GM12875 (cell line): ENCODE data around the gene TEX50.
"Not testable (repeated sequence)": the region's sequence is repeated elsewhere in the genome, so short reads cannot be mapped to it uniquely, and the experiment has no call there.

ENCODE experiments used
- H3K4me3 ChIP-seq: one replicate; pipeline ENCODE4 v1.5.1; 2011; ENCODE audit warnings: low read depth, low read length, control low read depth
- CTCF ChIP-seq: IDR thresholded peaks from 2 replicates; pipeline ENCODE4 v1.5.1; 2011; ENCODE audit warnings: low read depth, mild to moderate bottlenecking, control low read depth, inconsistent platforms, low read length, moderate library complexity, borderline replicate concordance; ENCODE audit not compliant: insufficient read depth

TEX50 gene

GRCh38 chr1:173635116-173635515 lies at the start of gene TEX50:
Gene TEX50, plus strand, starts transcription at chr1:173635338. Its CDS starts 184 bp downstream, at chr1:173635522.
- H3K4me3 ChIP-seq = no peak within 1 kb of the TSS
- no peak for TF ChIP-seq CTCF

- TF ChIP-seq CTCF = no peak
- no peak overlapping the region for H3K4me3 ChIP-seq
Observed at GRCh38 chr1:173590557-173590956, 44.6 kb upstream of the TEX50 start.

- H3K4me3 ChIP-seq = not testable (repeated sequence)
Observed at GRCh38 chr1:173591138-173591537, 44.0 kb upstream of the TEX50 start.

GRCh38 chr1:173596097-173596825 lies 38.9 kb upstream of the TEX50 start:
- H3K4me3 ChIP-seq = no peak overlapping the region
- no peak for TF ChIP-seq CTCF

- no peak for TF ChIP-seq CTCF
- no peak overlapping the region for H3K4me3 ChIP-seq
Observed at GRCh38 chr1:173601588-173601987, 33.5 kb upstream of the TEX50 start.

GRCh38 chr1:173603056-173603591 lies 32.0 kb upstream of the TEX50 start, which contains the start of gene SLC9C2:
Gene SLC9C2, minus strand, starts transcription at chr1:173603072. Its CDS starts 1,296 bp downstream, at chr1:173601776.
- TF ChIP-seq CTCF = no peak

GRCh38 chr1:173608503-173609216 lies 26.5 kb upstream of the TEX50 start:
- TF ChIP-seq CTCF = no peak
- no peak overlapping the region for H3K4me3 ChIP-seq

More at GRCh38 chr1:173603056-173603591, 32.0 kb upstream of the TEX50 start, which contains the start of gene SLC9C2:
- H3K4me3 ChIP-seq = no peak within 1 kb of the TSS

GRCh38 chr1:173613086-173613485 lies 22.1 kb upstream of the TEX50 start:
- H3K4me3 ChIP-seq = not testable (repeated sequence)
